Fibroblast of lung (primary cell): ENCODE results near the gene PLPP1. TPM values are rescaled to one million over a fixed set of nuclear protein-coding genes. Genes with fewer than 3 reads are reported as not detected.

Experiments used
- DNase-seq, 2 donors: peaks; one replicate each; pipeline versions ENCODE4 v3.0.0 to v3.0.0-alpha.2; 2010; ENCODE audit warnings: low read depth in 2 of 2
- H2AFZ ChIP-seq: 2 replicates; pipeline ENCODE4 v1.5.1; 2012; ENCODE audit warnings: low read length, control low read depth, inconsistent platforms
- H3K27ac ChIP-seq: 2 replicates; pipeline ENCODE4 v1.5.1; 2011; ENCODE audit warnings: low read length, control low read depth; ENCODE audit not compliant: insufficient read depth
- H3K27me3 ChIP-seq: 2 replicates; pipeline ENCODE4 v1.5.1; 2011; ENCODE audit warnings: mild to moderate bottlenecking, low read length; ENCODE audit not compliant: control insufficient read depth, insufficient read depth
- H3K36me3 ChIP-seq: 2 replicates; pipeline ENCODE4 v1.5.1; 2011; ENCODE audit warnings: low read length; ENCODE audit not compliant: control insufficient read depth, insufficient read depth
- H3K4me1 ChIP-seq: 2 replicates; pipeline ENCODE4 v1.5.1; 2011; ENCODE audit warnings: low read length; ENCODE audit not compliant: control insufficient read depth, insufficient read depth; ENCODE audit errors: extremely low read depth
- H3K4me2 ChIP-seq: 2 replicates; pipeline ENCODE4 v1.5.1; 2011; ENCODE audit warnings: low read length, control low read depth; ENCODE audit not compliant: insufficient read depth; ENCODE audit errors: extremely low read depth
- H3K4me3 ChIP-seq, 4 experiments: fragments of 200-600 bp in 1 of 4; sonication (generic) in 1 of 4; replicated peaks in 1 of 4; 2 replicates each; pipeline ENCODE4 v1.5.1; 2011 to 2016; ENCODE audit warnings: low read length in 4 of 4, low read depth in 3 of 4, mild to moderate bottlenecking in 3 of 4, control low read depth in 2 of 4, inconsistent platforms in 1 of 4, mixed read lengths in 1 of 4; ENCODE audit not compliant: insufficient read depth in 1 of 4; ENCODE audit errors: control extremely low read depth in 1 of 4
- H3K79me2 ChIP-seq: 2 replicates; pipeline ENCODE4 v1.5.1; 2012; ENCODE audit warnings: mild to moderate bottlenecking, low read length, inconsistent platforms; ENCODE audit not compliant: control insufficient read depth, insufficient read depth
- H3K9ac ChIP-seq: 2 replicates; pipeline ENCODE4 v1.5.1; 2011; ENCODE audit warnings: mild to moderate bottlenecking, low read length, control low read depth; ENCODE audit not compliant: insufficient read depth
- H3K9me3 ChIP-seq: 2 replicates; pipeline ENCODE4 v1.5.1; 2012; ENCODE audit warnings: low read depth, low read length; ENCODE audit not compliant: control insufficient read depth, insufficient read depth
- H4K20me1 ChIP-seq: 2 replicates; pipeline ENCODE4 v1.5.1; 2011; ENCODE audit warnings: low read length; ENCODE audit not compliant: control insufficient read depth, insufficient read depth; ENCODE audit errors: extremely low read depth
- CTCF ChIP-seq, 2 donors: IDR thresholded peaks in 1 of 2; conservative IDR thresholded peaks in 1 of 2; 1 replicate in 1 of 2; 2 replicates in 1 of 2; pipeline ENCODE4 v1.5.1; 2011 to 2012; ENCODE audit warnings: low read length in 2 of 2, control low read depth in 1 of 2, inconsistent platforms in 1 of 2, low read depth in 1 of 2, mild to moderate bottlenecking in 1 of 2
- EZH2 ChIP-seq: IDR thresholded peaks from 2 replicates; pipeline ENCODE4 v1.5.1; 2012; ENCODE audit warnings: low read length, control low read depth, mild to moderate bottlenecking; ENCODE audit errors: missing control alignments
- polyA plus RNA-seq, 2 donors: library from polyadenylated mRNA; depleted of rRNA in 1 of 2; stranded (reverse) in 1 of 2; unstranded in 1 of 2; fragments of >200 nt; gene quantifications; 2 replicates each; pipeline ENCODE4 v1.2.1, GENCODE V29; 2011 to 2012; ENCODE audit warnings: missing spikeins in 1 of 2
- total RNA-seq: library from RNA; depleted of rRNA; stranded (reverse); fragments of >200 nt; gene quantifications from 2 replicates; pipeline ENCODE4 v1.2.1, GENCODE V29; 2014

The PLPP1 gene
- total and polyA plus RNA-seq, 2 donors (not counting 1 experiment from before 2014, with no cell fraction given): 73.5 to 76.8 TPM

DNA sequence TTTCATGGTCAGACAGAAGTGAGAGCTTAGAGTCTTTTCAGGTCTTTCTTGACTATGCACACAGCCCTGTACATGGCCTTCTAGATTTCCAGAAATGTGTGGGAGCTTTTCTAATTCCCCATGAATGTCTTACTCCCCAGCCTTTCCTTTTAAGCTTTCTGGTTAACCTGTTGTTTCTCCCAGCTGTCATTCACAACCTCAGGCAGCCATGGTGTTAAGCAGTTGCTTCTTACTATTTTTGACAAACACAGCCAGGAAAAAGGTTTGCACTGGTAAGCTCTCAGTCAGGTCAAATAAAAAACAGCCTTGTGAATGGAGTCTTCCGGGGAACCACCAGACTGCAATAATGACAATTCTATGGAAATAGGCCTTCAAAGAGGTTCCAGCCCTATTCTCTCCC is 142.1 kb downstream of the PLPP1 start:
- H3K4me3 ChIP-seq: no peak overlapping the region
- no peak overlapping the region for H3K9ac ChIP-seq
- DNase-seq: no peak
- no peaks in the 10 kb centered on the region for H4K20me1 ChIP-seq
- peaks cover 3% of the 10 kb centered on the region for H3K36me3 ChIP-seq
- H3K4me2 ChIP-seq: no peak overlapping the region
- H2AFZ ChIP-seq: no peak overlapping the region
- TF ChIP-seq CTCF (conservative IDR thresholded peaks at IDR 0.05 in 1 of 2, IDR thresholded peaks at IDR 0.05 in 1 of 2; ENCODE audit: low read depth in 1 of 2, low read length in 2 of 2) (no peak), EZH2 (no peak)
- H3K27ac ChIP-seq: no peak overlapping the region
- H3K9me3 ChIP-seq: no peaks in the 10 kb centered on the region
- H3K79me2 ChIP-seq: no peaks in the 10 kb centered on the region
- H3K4me1 ChIP-seq: no peaks in the 10 kb centered on the region
- no peaks in the 10 kb centered on the region for H3K27me3 ChIP-seq

GRCh38 chr5:55391707-55392106 is 143.1 kb downstream of the PLPP1 start:
- Histone ChIP-seq H3K27me3 (no peaks in the 10 kb centered on the region), H3K9me3 (no peaks in the 10 kb centered on the region), H3K4me1 (no peaks in the 10 kb centered on the region), H3K36me3 (peaks cover 3% of the 10 kb centered on the region), H2AFZ (no peak overlapping the region), H3K79me2 (no peaks in the 10 kb centered on the region), H4K20me1 (no peaks in the 10 kb centered on the region), H3K4me2 (no peak overlapping the region), H3K4me3 (no peak overlapping the region), H3K9ac (no peak overlapping the region), H3K27ac (no peak overlapping the region)
- TF ChIP-seq CTCF (conservative IDR thresholded peaks at IDR 0.05 in 1 of 2, IDR thresholded peaks at IDR 0.05 in 1 of 2; ENCODE audit: low read depth in 1 of 2, low read length in 2 of 2) (no peak), EZH2 (no peak)
- no peak for DNase-seq

- Histone ChIP-seq H4K20me1 (no peaks in the 10 kb centered on the region), H3K27ac (no peak overlapping the region), H2AFZ (no peak overlapping the region), H3K27me3 (no peaks in the 10 kb centered on the region), H3K9me3 (no peaks in the 10 kb centered on the region), H3K79me2 (no peaks in the 10 kb centered on the region), H3K4me1 (no peaks in the 10 kb centered on the region), H3K9ac (no peak overlapping the region), H3K4me2 (no peak overlapping the region), H3K36me3 (peaks cover 4% of the 10 kb centered on the region), H3K4me3 (no peak overlapping the region)
- TF ChIP-seq CTCF (conservative IDR thresholded peaks at IDR 0.05 in 1 of 2, IDR thresholded peaks at IDR 0.05 in 1 of 2; ENCODE audit: low read depth in 1 of 2, low read length in 2 of 2) (no peak), EZH2 (no peak)
- DNase-seq: no peak
Observed at GRCh38 chr5:55387865-55388264, 146.9 kb downstream of the PLPP1 start.
